Hematopoietic multipotent progenitor cell treated with erythropoietin and hydrocortisone succinate and interleukin-3 and kit ligand, for 17 days (in vitro differentiated cells): ENCODE measurements around the gene SPACA4.

ENCODE experiments used
- DNase-seq: peaks from one replicate; pipeline ENCODE4 v3.0.0-alpha.2; 2015; ENCODE audit warnings: low spot score

The SPACA4 gene

DNA sequence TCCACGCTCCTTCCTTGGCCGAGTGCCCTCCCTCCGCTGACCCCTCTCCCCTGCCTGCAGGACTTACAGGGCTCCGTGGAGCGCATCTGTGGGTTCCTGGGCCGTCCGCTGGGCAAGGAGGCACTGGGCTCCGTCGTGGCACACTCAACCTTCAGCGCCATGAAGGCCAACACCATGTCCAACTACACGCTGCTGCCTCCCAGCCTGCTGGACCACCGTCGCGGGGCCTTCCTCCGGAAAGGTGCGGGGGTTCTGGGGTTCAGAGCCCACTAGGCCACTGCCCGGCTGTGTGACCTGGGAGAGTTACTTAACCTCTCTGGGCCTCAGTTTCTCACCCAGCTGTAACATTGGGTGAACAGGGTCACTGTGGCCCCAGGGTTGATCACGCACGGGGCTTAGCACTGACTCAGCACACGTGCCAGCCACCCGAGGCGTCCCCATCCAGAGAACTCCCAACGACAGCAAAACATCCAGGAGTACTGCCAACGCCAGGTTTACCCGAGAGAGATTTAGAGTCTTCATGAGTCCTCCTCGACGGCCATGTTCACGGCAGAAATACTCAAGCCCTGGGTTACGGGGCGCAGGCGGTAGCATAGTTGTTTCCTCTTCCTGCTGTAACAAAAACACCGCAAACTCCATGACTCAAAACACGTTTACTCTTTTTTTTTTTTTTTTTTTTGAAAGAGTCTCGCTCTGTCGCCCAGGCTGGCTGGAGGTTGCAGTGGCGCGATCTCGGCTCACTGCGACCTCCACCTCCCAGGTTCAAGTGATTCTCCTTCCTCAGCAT, 9.7 kb upstream of the SPACA4 start:
- DNase-seq = no peak

DNA sequence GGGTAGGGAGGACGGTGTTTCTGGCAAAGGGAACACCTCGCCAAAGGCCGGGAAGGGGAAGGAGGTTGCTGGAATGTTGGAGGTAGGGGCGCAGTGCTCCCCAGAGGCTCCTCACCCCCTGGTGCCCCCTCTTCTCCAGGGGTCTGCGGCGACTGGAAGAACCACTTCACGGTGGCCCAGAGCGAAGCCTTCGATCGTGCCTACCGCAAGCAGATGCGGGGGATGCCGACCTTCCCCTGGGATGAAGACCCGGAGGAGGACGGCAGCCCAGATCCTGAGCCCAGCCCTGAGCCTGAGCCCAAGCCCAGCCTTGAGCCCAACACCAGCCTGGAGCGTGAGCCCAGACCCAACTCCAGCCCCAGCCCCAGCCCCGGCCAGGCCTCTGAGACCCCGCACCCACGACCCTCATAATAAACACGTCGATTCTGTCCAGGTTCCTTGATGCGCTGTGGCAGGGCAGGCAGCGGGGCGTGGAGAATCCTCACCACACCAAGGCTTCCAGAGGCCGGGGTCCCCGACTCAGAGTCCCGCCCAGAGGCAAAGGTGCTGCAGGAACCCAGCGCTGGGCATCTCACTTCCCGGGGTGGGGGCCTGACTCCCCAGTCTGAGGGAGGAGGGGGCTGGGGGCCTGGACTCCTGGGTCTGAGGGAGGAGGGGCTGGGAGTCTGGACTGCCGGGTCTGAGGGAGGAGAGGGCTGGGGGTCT, 7.4 kb upstream of the SPACA4 start:
- no peak for DNase-seq

DNA sequence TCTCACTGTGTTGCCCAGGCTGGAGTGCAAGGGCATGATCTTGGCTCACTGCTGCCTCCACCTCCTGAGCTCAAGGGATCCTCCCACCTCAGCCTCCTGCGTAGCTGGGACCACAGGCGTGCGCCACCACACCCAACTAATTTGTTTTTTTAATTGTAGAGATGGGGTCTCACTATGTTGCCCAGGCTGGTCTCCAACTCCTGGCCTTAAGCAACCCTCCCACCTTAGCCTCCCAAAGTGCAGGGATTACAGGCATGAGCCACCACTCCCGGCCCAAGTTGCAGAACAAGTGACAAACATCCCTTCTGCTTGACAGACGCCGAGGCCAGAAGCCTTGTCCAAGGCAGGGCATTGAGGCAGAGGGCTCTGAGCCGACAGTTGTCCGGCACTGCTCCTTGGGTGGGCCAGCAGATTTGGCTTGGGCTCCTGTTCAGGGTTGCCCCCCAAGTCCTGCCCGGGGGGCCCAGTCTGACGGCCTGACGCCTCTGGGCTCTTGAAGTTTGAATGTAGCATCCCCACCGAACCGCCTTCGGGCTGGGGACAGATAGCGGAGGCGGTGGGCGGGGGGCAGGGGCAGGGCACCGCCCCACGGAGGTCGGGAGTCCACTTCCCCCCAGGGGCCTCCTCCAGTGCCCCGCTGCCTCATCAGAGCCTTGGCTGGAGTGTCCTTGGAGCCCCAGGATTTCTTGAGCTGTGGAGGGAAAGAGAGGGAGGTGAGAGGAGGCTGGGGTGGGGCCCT, 5.7 kb upstream of the SPACA4 start:
- no peak for DNase-seq

DNA sequence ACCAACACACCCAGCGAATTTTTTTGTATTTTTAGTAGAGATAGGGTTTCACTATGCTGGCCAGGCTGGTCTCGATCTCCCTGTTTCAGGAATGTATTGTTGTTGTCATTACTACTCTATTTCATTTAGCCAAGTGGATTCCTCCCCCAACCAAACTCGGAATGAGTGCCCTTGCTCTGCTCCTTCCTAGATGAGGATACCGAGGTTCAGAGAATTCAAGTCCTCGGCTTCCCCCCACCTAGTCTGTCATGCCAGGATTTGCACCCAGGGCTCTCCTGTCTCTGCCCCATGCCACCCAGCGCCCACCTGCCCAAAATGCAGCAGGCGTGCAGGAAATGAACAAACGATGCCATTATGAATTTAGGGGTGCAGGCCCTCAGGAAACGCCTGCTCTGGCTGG, 3.5 kb upstream of the SPACA4 start:
- no peak for DNase-seq

DNA sequence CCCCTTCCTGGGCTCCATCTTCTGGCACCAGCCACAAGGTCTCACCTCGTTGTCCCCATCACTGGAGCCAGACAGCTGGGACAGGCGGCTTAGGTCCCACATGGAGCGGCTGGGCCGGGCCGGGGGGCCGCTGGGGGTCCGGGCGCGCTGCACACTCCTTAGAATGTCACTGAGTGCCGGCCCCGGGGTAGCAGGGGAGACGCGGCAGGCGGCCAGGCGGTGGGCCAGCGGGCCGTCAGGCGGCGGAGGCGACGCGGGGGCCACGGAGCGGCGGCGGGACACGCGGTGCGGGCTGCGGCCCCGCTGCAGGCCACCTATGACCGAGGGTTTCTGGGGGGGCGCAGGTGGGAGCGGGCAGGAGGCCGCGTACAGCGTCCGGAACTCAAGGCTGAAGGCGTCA, 3.1 kb upstream of the SPACA4 start:
- no peak for DNase-seq

DNA sequence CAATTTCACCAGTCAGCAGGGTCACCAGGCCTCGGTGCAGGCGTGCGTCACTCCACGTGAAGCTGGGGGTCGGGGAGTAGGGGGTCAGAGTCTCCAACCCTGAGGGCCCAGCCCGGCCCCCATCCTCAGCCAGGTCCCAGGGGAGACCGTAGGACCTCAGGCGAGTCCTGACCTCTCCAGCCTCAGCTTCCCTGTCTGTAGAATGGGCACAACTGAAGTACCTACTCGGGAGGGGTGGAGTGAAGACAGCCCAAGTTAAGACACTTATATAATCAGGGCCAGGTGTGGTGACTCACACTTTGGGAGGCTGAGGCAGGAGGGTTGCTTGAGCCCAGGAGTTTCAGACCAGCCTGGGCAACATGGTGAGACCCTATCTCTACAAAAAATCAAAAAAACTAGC, 2.7 kb upstream of the SPACA4 start:
- no peak for DNase-seq

DNA sequence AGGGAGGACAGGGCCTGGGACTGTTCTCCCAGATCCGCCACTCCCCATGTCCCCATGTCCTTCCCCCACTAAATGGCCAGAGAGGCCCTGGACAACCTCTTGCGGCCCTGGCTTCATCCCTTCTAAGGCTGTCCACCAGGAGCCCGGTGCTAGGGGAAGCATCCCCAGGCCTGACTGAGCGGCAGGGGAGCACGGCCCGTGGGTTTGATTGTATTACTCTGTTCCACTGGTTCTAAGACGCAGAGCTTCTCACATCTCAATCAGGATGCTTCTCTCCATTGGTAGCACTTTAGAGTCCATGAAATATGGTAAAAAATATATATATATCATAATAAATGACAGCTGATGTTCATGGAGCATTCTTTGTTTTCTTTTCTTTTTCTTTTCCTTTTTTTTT, 815 bp downstream of the SPACA4 start:
- no peak for DNase-seq

DNA sequence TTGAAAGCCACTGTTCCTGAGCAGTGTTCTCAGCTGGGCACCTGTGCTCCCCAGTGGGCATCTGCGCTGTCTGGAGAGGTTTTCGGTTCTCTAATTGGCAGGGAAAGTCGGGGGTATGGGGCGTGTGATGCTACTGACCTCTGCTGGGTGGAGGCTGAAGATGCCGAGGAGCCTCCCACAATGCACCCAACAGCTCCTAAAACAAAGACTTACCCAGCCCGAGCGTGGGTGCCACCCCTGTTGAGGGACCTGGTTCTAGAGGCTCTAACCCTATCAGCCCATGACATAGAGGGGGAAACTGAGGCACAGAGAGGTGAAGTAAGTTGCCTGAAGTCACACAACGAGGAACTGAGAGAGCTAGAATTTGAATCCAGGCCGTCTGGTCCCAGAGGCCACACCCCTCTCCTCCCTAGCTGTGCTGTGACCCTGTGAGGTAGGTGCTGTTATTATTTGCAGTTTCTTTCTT, 2.3 kb downstream of the SPACA4 start:
- DNase-seq = peak; percentile 34

DNA sequence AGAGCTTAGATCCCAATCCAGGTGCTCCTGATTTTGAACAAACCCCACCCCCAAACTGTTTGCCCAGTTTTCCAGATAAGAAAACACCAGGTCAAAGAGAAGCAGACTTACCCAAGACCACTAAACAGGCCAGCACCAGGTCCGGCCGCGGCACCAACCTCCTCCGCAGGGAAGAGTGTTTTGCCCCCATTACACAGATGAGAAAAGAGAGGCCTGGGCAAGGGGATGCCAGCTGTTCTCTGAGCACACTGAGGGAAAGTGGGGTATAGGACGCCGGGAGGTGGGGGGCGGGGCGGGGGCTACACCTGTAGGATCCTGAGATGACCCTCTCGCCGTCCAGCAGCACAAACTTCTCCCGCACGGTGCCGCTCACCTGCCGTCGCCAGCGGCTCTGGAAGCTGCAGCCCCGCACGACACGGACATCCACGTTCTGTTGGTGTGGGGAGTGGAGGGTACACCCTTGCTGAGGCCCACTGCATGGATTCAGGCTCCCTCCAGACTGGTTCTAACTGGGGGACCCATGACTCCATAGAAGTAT, 3.1 kb downstream of the SPACA4 start:
- DNase-seq = no peak

DNA sequence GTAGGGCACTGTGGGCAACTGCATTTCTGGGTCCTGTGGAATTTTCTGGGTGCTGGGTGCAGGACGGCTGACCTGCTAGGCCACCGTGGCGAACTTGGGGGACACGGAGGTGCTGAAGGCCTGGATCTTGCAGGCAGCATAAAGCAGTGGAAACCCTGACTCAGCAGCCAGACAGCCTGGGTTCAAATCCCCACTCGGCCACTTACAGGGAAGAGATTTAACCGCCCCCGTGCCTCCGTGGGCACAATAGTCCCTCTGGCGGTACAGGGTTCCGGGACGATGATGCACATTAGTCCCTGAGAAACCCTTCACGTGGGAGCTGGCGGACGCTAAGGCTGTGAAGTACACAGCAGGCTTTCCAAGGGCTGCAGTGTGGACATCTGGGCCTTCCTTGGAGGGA, 5.3 kb downstream of the SPACA4 start:
- DNase-seq = no peak

DNA sequence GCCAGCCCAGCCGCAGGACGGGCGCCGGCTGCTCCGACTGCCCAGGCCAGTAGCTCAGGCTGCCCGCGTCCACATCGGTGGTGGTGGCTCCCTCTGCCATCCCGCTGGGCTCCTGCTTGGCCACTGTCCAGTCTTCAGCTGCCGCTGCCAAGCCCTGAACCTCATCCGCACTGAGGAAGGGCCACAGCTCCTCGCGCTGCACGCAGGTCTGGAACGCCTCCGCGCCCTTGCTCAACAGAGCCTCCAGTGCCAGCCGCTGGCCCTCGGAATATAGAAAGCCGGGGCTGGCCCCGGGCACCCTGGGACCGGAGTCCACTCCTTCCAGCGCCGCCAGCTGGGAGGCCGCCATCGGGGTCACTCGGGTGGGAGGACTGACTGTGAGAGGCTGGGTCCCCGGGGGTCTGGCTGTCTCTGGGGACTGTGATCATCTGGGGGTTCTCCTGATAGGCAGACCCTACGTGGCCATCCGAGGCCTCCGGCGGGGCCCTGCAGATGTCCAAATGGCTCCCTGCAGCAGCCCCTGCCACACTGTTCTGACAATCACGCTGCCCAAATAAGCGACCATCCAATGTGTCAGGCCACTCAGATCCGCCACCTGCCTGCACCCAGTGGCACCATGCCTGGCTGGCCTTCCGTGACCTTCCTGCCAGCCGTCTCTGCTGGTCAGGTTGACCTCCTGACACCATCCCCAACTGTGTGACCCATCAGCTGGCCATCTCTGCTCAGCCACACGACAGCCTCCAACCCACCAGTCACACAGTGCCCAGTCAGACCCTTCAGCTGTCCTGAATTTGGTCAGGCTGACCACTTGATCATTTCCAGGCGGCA, 6.7 kb downstream of the SPACA4 start:
- DNase-seq = no peak

DNA sequence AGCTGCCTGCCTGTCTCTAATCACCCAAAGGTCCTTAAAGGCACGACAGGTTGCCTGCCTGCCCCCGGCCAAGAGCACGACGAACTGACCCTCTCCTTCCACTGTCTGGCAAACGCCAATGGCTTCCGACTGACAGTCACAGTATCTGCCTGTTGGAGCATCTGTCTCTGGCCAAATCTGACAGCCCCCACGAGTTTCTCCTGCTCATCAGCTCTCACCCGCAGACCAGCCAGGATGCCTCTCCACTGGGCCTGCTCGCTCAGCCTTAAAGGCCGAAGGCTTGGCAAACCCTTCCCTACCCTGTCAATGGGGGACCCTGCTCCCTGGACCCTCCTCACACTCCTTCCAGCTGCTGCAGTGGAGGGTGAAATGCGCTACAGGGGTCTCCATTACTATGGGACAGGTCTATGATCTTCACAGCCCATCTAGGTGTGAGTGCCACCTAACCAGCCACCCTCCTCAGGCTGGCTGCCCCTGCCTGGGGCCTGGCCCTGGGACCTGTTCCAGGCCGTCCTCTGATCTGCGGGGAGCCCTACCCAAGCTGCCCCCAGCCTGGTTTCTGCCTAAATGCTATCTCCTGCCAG, 7.4 kb downstream of the SPACA4 start:
- DNase-seq = no peak

DNA sequence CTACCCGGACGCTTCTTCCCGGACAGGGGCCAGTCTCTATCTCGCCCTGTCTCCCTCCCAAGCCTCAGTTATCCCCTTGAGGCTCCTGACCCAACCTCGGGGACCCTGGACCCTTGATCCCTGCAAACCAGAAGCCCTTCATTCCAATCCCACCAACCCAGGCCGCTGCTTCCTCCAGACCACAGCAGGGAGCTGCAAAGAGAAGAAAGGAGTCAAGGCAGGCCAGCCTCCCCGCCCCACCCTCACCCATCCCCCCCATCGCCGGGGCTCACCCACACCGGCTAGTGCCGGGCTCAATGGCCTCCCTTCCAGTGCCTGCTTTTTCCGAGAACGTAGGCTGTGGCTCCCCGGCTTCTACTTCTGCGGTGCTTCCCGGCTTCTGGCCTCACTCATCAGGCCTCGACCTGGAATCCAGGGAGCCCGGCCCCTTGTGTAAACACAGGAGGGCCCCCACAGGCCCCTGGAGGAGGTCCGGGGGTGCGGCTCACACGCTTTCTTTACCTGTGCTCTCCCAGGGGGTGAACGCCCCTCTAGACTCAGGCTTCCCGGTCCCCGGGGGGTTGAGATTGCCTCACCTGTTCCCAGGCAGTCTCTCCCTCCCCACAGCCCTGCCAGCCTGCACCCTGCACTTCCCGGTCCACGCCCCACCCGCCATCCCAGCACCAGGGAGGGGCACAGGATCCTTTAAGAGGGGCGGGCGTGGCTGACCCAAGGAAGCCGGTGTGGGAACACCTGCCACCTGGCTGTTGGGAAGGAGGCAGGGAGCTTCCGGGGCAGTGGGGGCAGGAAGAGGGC, 8.1 kb downstream of the SPACA4 start, which contains the start of gene FAM83E:
Gene FAM83E (minus strand): TSS at position 641 of the 795 bp plus-strand sequence. CDS start 1,704 bp downstream, outside the sequence.
- DNase-seq = no peak

DNA sequence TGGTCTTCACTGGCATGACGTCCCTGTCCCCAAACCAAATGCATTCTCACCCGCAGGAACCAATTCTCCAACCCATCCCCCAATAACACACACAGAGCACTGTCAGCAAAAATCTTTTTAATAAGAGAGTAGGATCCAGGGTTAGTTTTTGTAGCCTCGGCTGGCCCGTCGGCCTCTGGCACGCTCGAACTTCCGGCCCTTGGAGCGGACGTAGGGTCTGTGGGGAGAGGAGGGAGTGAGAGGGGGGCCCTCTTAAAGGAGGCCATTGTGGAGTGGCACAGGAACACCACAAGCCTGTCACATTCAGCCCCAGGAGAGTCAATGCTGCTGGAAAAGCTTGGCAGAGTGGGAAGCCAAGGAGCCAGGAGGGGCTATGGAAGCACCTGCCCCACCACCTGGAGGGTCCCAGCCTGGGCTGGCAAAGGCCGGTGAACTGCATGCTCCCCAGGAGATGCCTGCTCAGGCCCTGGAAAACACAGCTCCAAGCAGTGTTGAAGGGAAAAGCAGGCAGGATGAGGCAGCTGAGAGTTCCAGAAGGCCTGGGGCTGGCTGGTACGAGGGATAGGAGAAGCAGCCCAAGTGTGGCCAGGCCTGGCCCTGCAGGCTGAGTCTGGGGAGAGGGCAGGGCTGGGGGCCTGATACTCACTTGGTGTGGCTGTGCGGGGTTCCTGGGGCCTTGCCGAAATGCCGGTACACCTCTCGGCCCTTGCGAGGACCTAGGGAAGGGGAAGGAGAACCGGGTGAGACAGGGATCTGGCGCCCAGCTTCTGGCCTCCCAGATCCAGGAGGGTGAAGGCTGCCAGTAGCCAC, 8.9 kb downstream of the SPACA4 start:
- no peak for DNase-seq

DNA sequence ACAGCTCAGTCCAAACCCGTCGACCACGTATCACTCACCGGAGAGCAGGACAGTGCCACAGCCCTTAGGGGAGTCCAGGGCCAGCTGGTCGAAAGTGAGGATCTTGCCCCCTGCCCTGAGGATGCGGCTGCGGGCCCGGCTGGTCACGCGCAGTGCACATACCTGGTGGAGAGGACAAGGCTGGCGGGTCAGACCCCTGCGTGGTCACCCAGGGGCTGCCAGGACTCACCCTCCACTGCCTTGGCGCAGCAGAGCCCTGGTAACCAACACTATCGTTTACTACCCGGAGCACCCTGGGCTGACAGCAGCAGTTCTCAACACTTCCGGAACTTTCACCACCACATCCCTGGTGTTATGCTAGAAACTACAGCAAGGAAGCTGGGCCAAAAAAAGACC, 9.5 kb downstream of the SPACA4 start:
- DNase-seq = no peak

DNA sequence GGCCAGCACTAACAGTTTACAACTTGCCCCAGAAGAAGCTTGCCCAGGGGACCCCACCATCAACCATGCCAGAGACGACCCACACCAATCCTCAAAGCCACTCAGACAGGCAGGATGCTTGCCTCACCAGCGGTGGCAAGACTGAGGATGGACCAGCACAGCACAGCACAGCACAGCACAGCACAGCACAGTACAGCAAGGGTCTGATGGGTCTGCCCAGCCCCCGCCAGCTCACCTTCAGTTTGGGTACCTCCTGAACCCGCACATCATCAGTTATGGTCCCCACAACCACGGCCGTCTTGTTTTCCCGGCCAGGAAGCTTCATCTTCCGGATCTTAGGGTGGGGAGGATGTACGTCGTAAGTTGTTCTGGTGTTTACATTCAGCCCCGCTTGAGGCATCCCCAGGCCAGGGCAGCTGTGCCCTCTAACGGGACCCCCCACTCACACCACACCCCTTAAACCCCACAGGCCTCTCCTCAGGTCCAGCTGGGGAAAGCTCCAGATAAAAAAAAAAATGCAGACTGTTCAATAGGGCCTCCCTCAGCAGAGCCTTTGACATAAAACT, 10.0 kb downstream of the SPACA4 start:
- DNase-seq = no peak

DNA sequence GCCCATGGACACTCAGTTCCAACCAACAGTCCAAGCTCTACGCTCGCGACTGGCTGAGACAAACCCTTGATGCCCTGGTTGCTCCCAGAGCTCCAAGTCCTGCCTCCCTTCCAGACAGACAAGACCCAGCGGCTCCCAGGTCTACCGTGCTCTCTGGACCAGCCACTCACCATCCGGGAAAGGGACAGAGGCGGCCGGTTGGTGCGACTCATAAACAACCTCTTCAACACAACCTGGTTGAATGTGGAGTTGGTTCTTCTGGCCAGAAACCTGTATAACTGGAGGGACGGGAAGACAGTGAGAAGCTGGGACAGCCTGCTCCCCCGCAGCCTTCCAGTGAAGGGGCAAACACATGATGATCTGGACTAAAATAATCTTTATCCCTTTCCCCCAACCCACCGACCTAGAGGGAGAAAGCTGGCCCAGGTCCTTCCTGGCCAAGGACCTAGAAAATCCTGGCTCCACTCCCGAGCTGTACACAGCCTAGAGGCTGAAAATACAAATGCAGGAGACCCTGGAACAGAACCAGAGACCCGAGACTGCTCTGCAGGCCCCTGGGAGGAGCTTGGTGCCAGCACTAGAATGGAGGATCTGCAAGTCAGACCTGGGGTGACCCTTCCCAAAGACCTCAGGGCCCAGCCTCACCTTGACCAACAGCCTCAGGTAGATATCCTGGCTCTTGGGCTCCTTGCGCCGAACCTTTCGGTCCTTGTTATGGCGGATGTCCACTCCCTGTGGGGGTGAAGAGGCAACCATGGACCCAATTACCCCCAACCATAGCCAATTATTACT, 10.8 kb downstream of the SPACA4 start:
- no peak for DNase-seq

DNA sequence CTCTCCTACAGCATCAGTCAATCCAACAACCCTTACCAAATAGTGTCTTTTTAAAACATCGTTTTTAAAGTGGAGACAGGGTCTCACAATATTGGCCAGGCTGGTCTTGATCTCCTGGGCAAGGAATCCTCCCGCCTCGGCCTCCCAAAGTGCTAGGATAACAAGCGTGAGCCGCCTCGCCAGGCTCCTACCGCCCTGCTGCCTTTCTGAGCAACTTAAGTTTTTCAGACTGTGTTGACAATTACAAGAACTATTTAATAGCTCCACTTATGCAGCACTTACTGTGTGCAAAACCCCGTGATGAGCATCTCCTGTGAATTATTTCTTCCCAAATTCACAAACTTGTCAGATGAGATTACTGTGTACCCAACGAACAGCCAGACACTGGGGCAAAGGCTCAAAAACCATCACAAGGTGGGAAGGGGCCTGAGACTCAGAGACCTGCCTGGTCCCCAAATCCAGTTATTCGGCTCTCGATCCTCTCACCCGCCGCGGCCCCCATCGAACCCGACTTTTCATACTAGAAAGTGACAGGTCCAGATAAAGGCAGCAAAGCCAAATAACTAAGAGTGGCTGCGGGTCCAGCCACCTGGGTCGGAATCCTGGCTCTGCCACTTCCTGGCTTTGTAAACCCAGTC, 11.9 kb downstream of the SPACA4 start:
- no peak for DNase-seq
